Muscle of leg (tissue), 11 donors: ENCODE measurements around the gene RAI1. TPM values are rescaled to one million over a fixed set of nuclear protein-coding genes. Genes with fewer than 3 reads are reported as not detected.

Source experiments
- DNase-seq: peaks from one replicate; pipeline ENCODE4 v3.0.0; 2013
- H3K27ac ChIP-seq: one replicate; pipeline ENCODE4 v1.5.1; 2013; ENCODE audit warnings: mild to moderate bottlenecking, low read length, control low read depth
- H3K27me3 ChIP-seq: one replicate; pipeline ENCODE4 v1.6.1; 2013; ENCODE audit warnings: low read length; ENCODE audit not compliant: control insufficient read depth, insufficient read depth
- H3K36me3 ChIP-seq: one replicate; pipeline ENCODE4 v1.6.1; 2013; ENCODE audit warnings: low read length; ENCODE audit not compliant: control insufficient read depth, insufficient read depth
- H3K4me1 ChIP-seq: one replicate; pipeline ENCODE4 v1.6.1; 2013; ENCODE audit warnings: low read length; ENCODE audit not compliant: control insufficient read depth, insufficient read depth
- H3K4me3 ChIP-seq: one replicate; pipeline ENCODE4 v1.5.1; 2013; ENCODE audit warnings: low read length, control low read depth
- H3K9me3 ChIP-seq: replicated peaks from 2 replicates; pipeline ENCODE4 v1.6.1; 2013; ENCODE audit warnings: low read depth, low read length; ENCODE audit not compliant: control insufficient read depth
- WGBS: methylation state at CpG from one replicate; pipeline ENCODE4 v1.1.5; 2013; ENCODE audit warnings: missing lambda C conversion rate; ENCODE audit not compliant: insufficient coverage; 5-methylcytosine and 5-hydroxymethylcytosine counted together
- polyA plus RNA-seq, 8 donors: library from polyadenylated mRNA; unstranded; fragments of 120-200 nt; gene quantifications; one replicate each; pipeline versions ENCODE4 v1.2.1 to v1.2.3, GENCODE V29; 2013; ENCODE audit warnings: inconsistent platforms in 1 of 8, low replicate concordance in 1 of 8; ENCODE audit not compliant: insufficient read length in 8 of 8, insufficient read depth in 1 of 8
- total RNA-seq: library from RNA; stranded (reverse); fragments of 120-200 nt; gene quantifications from one replicate; pipeline ENCODE4 v1.2.4, GENCODE V29; 2013

RAI1 gene
- total and polyA plus RNA-seq, 9 donors, result 7.4 to 25.5 (median 20.7) TPM

- H3K27me3 ChIP-seq, result peaks cover 2% of the 10 kb centered on the region
- peaks cover 90% of the 10 kb centered on the region for H3K4me1 ChIP-seq
- no peak overlapping the region for H3K4me3 ChIP-seq
- peaks cover 3% of the 10 kb centered on the region for H3K36me3 ChIP-seq
- DNase-seq, result peak; percentile 51
- no peaks in the 10 kb centered on the region for H3K9me3 ChIP-seq
- 31% methylated on average over 8 of the region's 8 CpGs for WGBS
- H3K27ac ChIP-seq, result peak overlapping the region; percentile 38
These were observed 17.7 kb downstream of the RAI1 start for GRCh38 chr17:17698869-17699351.

DNA sequence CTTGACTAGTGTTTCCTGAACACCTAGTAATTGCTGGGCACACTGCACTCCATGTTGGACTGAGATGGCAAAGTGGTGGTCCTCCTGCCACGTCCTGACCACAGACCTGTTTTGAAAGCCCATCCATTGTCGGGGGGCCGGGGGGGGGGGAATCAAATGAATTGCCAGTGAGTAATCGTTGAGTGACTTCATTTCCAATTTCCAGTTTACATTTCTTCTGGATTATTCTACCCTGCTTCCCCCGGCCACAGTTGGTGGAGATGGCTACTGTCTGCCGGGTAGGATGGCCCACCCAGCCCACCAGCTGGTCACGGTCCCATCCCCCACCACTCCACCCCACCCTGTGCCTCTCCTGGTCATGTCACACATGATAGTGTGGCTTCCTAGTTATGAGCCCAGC, 18.2 kb downstream of the RAI1 start:
- peaks cover 3% of the 10 kb centered on the region for H3K36me3 ChIP-seq
- peaks cover 87% of the 10 kb centered on the region for H3K4me1 ChIP-seq
- no peaks in the 10 kb centered on the region for H3K9me3 ChIP-seq
- DNase-seq, result no peak
- H3K27ac ChIP-seq, result no peak overlapping the region
- peaks cover 2% of the 10 kb centered on the region for H3K27me3 ChIP-seq
- no peak overlapping the region for H3K4me3 ChIP-seq
- WGBS, result 72% methylated on average over 3 of the region's 7 CpGs

DNA sequence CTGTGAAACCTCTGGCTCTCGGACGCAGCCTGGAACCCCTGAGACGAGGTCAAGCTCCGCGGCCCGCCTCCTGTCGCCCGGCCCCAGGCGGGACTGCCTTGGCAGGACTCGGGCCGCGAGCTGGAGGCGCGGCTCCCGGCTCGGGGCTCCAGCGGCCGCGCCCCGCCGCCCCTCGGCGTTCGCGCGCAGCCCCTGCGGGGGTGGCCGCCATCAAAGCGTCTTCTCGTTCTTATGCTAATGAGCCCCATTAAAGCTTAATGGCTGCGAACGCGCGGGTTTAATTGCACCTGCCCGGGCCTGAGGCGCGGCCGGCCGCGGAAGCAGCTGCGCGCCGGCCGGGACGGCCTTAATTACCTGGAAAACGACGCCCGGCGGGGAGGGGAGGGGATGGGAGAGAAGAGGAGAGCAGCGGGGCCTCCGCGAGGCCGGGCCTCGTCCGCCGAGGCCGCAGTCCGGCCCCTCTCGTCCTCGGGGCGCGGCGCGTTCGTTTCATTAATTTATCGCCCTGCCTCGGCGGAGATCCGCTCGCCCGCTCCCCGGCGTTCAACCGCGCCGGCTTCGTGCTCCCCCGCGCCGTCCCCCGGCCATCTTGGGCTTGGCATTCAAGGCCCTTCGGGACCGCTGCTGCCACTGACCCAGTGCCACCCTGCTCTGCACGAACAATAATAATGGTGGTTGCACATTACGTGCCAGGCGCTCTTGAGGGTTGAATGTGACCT, 19.2 kb downstream of the RAI1 start:
- H3K4me3 ChIP-seq, result no peak overlapping the region
- no peak for DNase-seq
- H3K27me3 ChIP-seq, result peaks cover 2% of the 10 kb centered on the region
- 14% methylated on average over 83 of the region's 86 CpGs for WGBS
- H3K9me3 ChIP-seq, result no peaks in the 10 kb centered on the region
- peaks cover 3% of the 10 kb centered on the region for H3K36me3 ChIP-seq
- H3K27ac ChIP-seq, result no peak overlapping the region
- H3K4me1 ChIP-seq, result peaks cover 80% of the 10 kb centered on the region

GRCh38 chr17:17701112-17701511, 19.9 kb downstream of the RAI1 start:
- no CpG with 5 or more reads among the region's 2 CpGs for WGBS
- H3K36me3 ChIP-seq, result peaks cover 4% of the 10 kb centered on the region
- H3K9me3 ChIP-seq, result no peaks in the 10 kb centered on the region
- no peak overlapping the region for H3K27ac ChIP-seq
- peaks cover 2% of the 10 kb centered on the region for H3K27me3 ChIP-seq
- H3K4me1 ChIP-seq, result peaks cover 76% of the 10 kb centered on the region
- DNase-seq, result no peak
- no peak overlapping the region for H3K4me3 ChIP-seq

GRCh38 chr17:17701658-17702057, 20.4 kb downstream of the RAI1 start:
- peaks cover 5% of the 10 kb centered on the region for H3K36me3 ChIP-seq
- H3K4me1 ChIP-seq, result peaks cover 75% of the 10 kb centered on the region
- peaks cover 2% of the 10 kb centered on the region for H3K27me3 ChIP-seq
- 77% methylated on average over 4 of the region's 5 CpGs for WGBS
- no peak for DNase-seq
- no peak overlapping the region for H3K27ac ChIP-seq
- no peak overlapping the region for H3K4me3 ChIP-seq
- no peaks in the 10 kb centered on the region for H3K9me3 ChIP-seq

DNA sequence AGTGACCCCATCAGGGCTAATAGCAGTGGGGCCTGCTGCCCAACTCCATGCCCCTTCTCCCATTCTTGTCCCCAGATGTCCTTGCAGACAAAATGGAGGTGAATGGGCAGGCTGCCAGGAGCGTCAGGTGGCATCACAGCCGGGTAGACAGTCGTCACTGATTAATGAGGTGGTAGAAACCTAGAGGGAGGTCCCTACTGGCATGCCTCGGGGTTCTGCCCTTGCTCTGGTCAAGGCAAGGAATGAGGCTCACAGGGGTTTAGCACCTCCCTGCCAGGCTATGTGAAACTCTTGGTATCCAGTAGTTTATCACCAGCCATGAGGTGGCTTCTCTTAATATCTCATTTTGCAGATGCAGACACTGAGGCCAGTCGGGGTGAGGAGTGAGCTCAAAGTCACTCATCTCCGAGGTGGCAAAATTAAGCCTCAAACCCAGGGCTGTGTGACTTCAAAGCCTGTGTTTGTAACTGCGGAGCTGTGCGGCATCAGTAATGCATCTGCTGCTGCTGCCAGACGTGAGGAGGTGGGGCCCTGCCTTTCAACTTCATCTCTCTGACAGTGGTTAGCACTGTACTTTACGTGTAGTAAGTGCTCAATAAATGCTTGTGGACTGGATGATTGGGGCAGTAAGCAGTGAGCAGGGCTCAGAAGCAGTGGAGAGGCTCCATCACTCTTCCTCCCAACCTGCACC, 21.3 kb downstream of the RAI1 start:
- 65% methylated on average over 9 of the region's 10 CpGs for WGBS
- DNase-seq, result no peak
- H3K27ac ChIP-seq, result peak overlapping the region; percentile 14
- H3K36me3 ChIP-seq, result peaks cover 5% of the 10 kb centered on the region
- H3K27me3 ChIP-seq, result peaks cover 2% of the 10 kb centered on the region
- no peak overlapping the region for H3K4me3 ChIP-seq
- peaks cover 66% of the 10 kb centered on the region for H3K4me1 ChIP-seq
- no peaks in the 10 kb centered on the region for H3K9me3 ChIP-seq

DNA sequence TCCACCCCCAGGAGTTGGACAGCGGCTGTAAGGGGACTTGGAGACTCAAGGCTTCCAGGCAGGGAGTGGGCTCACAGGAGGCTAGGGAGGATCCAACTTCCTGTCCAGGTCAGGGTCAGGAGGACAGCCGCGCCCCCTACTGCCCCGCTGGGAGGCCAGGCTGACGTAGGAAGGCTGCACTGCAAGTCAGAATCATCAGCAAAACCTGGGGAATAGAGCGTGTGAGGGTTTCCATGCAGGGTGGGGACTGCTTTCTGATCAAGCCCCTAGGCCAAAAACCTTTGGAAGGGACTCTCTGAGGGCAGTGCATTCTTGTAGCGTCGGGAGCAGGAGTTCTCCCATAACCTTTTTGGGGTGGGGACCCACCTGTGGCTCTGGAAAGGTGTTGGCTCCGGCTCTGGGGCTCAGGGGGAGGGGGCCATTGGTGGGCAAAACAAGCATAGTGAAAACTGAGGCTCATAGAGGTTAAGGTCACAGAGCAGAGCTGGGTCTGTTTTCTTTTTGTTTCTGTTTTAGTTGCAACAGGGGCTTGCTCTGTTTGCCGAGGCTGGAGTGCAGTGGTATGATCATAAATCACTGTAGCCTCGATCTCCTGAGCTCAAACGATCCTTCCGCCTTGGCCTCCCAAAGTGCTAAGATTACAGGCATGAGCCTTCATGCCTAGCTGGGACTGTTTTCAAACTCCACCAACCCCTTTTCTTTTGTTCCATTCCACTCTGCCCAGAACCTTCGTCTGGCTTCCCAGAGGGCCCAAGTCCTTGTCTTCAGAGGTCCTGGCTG, 22.1 kb downstream of the RAI1 start:
- Histone ChIP-seq H3K4me1 (peaks cover 59% of the 10 kb centered on the region), H3K27me3 (peaks cover 2% of the 10 kb centered on the region), H3K27ac (peak overlapping the region; percentile 14), H3K36me3 (peaks cover 5% of the 10 kb centered on the region), H3K9me3 (no peaks in the 10 kb centered on the region), H3K4me3 (no peak overlapping the region)
- DNase-seq, result peak; percentile 87
- WGBS, result 23% methylated on average over 12 of the region's 14 CpGs

GRCh38 chr17:17704931-17705330, 23.7 kb downstream of the RAI1 start:
- no peak for DNase-seq
- Histone ChIP-seq H3K27ac (no peak overlapping the region), H3K9me3 (no peaks in the 10 kb centered on the region), H3K4me3 (no peak overlapping the region), H3K4me1 (peaks cover 43% of the 10 kb centered on the region), H3K27me3 (peaks cover 2% of the 10 kb centered on the region), H3K36me3 (peaks cover 10% of the 10 kb centered on the region)
- 100% methylated on average over 1 of the region's 2 CpGs for WGBS

GRCh38 chr17:17706140-17707060, 25.1 kb downstream of the RAI1 start:
- Histone ChIP-seq H3K4me1 (peaks cover 41% of the 10 kb centered on the region), H3K27me3 (peaks cover 2% of the 10 kb centered on the region), H3K36me3 (peaks cover 10% of the 10 kb centered on the region), H3K9me3 (no peaks in the 10 kb centered on the region), H3K27ac (no peak overlapping the region), H3K4me3 (no peak overlapping the region)
- no peak for DNase-seq
- 84% methylated on average over 9 of the region's 12 CpGs for WGBS
